HG03342 (cell line): ENCODE measurements around the gene PTGFRN.

Experiments used
- ATAC-seq: cut with Tn5 transposase; IDR thresholded peaks from one replicate; pipeline ENCODE4 v1.9.1; 2021; ENCODE audit warnings: mild to moderate bottlenecking, moderate library complexity; ENCODE audit not compliant: unreplicated experiment

Gene PTGFRN

DNA sequence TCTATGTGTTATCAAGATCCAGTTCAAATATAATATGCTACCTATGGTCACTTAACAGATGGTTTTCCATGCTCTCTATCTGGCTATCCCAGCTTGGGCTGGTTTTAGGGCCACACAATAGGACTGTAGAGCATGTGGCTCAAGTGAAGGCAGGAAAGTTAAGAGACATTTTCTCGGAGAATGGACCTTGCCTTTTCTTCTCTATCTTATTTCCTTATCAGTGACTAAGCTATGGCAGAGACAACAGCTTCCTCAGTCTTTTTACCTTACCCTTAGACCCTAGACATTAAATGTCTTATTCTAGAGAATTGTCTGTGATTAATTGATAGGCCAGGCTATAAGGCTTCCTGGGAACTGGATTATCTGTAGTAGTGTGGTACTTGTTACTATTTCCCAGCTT is 120.0 kb downstream of the PTGFRN start:
- no peak for ATAC-seq

DNA sequence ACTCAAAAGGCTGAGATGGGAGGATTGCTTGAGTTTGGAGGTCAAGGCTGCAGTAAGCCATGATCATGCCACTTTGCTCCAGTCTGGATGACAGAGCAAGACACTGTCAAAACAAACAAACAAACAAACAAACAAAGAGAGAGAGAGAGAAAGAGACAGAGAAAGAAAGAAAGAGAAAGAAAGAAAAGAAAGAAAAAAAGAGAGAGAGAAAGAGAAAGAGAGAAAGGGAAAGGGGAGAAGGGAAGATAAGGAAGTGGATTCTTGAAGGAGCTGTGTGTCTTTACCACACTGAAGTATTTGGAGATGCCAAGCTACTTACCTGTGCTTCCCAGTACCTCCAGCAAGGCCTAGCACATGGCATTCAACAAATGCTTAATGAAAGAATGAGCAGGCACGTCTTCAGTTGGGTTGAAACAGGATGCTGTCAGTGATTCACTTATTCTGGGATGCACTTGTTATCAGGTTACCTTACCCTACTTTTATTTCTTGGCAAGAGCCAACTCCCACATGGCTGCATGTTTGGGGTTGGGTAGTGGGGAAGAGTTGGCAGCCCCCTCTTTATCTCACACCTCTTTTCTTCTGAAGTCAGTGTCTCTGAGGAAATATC is 120.7 kb downstream of the PTGFRN start:
- ATAC-seq = no peak

DNA sequence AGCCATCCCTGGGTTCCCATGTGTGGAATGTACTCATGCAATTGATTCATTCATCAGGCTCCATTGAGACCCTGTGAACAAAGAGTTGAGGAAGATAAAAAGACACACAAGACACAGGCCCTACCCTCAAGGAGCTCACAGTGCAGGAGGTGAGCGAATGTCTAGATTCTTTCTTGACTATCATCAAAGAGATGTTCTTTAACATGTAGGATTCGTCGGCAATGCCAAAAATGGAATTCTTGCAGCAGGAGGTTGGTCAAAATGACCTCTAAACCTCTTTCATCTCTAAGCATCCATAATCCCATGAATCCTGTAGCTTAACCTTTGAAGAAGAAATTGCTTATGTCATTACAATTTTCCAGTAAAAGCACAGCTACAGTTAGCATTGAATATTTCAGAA is 122.5 kb downstream of the PTGFRN start:
- ATAC-seq = no peak

DNA sequence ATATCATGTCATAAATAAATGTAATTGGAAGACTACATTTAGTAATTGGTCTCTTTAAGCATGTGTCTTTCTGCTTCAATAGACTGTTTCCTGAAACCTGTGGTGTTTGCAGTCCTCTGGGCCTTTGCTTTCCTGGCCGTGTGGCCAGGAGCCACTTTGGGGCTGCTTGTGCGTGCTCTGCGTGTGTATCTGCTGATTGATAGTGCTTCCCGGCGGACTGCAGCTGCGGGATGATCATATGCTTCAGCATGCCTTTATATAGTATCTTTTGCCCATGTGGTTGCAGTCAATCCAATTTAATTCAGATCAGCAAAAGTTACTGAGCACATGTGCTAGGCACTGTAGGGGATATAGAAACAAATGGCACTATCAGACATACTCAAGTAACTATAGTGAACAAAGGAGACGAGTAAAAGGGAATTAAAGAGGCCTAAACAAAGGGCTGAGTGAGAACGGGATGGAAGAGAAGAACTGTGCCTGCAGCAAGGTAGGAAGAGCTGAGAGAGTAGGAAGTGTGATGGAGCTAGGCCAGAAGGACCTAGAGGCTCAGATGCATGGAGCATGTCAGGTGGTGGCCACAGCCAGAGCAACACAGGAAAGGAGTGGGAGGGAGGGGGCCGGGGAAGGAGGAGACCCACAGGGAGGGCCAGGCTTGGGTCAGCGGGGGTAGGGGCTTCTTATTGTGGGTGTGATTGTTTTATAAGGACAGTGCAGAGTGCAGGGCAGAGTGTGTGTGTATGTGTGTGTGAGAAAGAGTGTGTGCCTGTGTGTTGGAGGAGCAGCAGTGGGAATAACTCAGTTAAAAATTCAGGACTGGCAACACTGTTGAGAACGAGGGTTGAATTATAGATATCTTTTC is 123.2 kb downstream of the PTGFRN start:
- ATAC-seq = no peak

DNA sequence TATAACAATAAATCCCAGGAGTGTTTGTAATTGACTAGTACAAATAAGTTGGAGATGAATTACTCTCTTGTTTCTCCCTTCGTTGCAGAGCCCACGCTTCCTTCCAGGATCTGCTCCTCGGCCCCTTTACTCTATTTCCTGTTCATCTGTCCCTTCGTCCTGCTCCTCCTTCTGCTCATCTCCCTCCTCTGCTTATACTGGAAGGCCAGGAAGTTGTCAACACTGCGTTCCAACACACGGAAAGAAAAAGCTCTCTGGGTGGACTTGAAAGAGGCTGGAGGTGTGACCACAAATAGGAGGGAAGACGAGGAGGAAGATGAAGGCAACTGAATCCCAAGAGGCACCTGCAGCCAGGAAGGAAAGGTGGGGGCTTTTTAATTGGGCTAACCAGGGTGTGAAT is 124.1 kb downstream of the PTGFRN start:
- no peak for ATAC-seq

DNA sequence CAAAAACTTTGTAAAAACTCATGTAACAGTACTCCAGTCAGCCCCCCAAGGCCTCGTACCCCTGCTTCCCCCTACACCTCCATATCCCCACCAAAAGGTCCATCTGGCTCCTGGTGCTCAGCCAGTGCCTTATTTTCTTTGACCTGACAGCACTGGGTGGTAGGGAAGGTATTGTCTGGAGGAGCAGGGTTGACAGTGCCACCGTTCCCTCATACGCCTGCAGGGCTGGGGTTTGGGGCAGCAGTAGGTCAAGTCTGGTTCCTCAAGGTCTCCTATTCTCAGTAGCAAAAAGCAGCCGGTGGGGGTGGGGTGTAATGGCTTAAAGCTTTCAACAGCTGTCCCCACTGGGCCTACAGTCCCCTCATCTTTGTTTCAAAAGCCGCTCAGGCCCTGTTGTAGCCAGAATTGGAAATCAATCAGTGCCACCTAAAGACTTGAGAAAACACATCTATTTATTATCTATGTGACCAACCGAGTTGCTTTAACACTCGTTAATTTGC is 125.1 kb downstream of the PTGFRN start:
- ATAC-seq = no peak

DNA sequence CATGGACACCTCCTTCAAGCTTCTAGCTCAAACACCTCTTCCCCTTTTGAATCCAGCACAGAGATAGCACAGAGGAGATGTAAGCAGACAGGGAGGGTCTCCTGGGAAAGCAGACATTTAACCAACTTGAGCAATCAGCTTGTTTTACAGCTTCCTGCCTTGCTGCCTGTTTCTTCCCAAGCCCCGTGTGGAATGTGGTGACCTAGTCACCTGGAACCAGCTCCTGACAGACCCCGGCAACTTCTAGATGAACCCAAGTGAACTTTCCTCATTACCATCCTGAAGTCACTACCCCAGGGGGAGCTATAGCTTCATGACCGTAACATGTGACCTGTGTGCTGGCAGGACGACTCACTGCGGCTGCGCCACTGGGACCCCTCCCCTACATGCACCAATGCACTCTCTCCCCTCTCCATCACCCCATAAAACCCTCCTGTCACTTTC is 126.3 kb downstream of the PTGFRN start:
- ATAC-seq = no peak

DNA sequence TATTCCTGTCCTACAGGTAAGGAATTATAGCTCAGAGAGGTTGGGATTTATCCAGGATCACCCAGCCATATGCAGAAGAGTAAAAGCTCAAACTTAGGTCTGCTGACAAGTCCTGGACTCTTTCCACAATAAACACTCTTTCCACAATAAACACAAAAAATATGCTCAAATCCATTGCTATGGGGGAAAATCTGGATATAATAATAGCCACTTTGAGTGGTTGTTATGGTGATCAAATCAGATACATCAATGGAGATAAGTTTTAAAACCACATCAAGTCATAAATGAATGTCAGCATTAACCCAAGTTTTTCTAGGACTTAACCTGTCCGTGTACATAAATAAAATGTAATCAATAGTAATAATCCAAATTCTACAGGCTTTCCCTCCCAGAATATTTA is 128.1 kb downstream of the PTGFRN start:
- ATAC-seq = no peak

DNA sequence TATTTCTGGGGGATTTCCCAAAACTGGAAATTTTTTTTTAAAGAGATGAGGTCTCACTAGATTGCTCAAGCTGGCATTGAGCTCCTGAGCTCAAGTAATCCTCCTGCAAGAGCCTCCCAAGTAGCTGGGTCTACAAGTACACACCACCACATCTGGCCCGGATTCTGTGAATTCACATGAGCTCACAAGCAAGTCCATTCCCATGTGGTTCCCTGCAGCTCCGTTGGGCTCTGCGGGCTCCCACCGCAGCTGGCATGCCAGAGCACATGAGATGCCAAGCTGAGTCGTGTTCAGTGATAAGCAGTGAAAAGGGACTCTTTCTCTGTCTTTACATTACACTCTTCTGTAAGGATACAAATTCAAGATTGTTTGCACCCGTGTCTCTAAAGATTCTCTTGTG is 128.5 kb downstream of the PTGFRN start:
- ATAC-seq = no peak
